ENCODE measurements around the gene RPS10.

GRCh38 chr6:34393966-34394305, 31.9 kb downstream of the RPS10 start:
- no peak for TF ChIP-seq RXRA (IDR thresholded peaks at IDR 0.05; ENCODE audit: insufficient read depth, low read depth, low read length)
- no peak for TF ChIP-seq SUZ12 (IDR thresholded peaks at IDR 0.05; ENCODE audit: low read length)
- TF ChIP-seq CTCF (IDR thresholded peaks at IDR 0.05; ENCODE audit: control extremely low read depth in 1 of 3, insufficient read depth in 1 of 3, low read depth in 1 of 3, low read length in 3 of 3): no peak
